H54 (cell line): ENCODE results near the gene ANXA6.

Experiments
- DNase-seq: peaks from one replicate; pipeline ENCODE4 v3.0.0; 2011; ENCODE audit warnings: low spot score, mixed read lengths; ENCODE audit not compliant: insufficient read length
- FAIRE-seq: peaks from 3 replicates; lab custom pipeline; 2011; peaks lifted over from hg19 to GRCh38; lab: Jason Lieb, UNC
- POLR2A ChIP-seq: IDR thresholded peaks from 2 replicates; pipeline ENCODE4 v1.6.1; 2011; ENCODE audit warnings: low read depth, mild to moderate bottlenecking, low read length

Gene ANXA6

DNA sequence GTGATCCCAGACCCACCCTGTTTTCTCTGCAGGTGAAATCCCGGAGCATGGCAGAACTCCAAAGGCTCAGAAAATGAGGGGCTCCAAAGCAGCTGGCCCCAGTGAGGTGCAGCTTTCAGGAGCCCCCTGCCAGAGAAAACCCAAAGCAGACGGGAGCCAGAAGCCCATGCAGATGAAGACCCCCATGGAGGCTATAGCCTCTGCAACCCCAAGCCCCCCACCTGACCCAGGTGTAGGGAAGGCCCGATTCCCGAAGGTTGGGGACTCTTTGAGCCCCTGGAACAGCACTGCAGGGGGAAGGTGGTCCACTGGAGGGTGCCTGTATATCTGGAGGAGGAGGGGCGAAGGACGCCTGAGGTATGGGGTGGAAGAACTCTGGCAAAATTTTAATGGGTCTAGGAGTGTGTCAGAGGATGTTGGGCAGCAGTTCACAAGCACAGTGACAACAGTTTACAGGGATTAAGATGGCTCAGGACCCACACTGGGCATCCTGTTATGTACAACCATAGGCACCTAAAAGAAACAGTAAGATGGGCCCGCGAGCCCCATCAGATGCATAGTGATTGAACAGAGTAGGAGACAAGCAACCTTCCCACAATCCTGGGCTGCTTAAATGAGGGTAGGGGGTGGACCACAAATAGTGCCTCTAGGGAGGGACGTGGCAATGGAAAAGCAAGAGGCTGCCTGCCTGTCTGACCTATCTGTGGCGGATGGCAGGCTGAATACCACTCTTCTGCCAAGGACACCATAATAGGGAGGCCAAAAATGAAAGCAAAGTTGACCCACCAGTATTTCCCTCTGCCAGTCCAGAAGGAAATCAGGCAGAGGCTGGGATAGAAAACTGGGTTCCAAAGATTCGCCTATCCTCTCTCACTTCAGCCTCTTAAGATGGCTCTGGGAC lies 16.4 kb upstream of the ANXA6 start:
- DNase-seq, result no peak
- no peak for FAIRE-seq
- TF ChIP-seq POLR2A, result no peak

DNA sequence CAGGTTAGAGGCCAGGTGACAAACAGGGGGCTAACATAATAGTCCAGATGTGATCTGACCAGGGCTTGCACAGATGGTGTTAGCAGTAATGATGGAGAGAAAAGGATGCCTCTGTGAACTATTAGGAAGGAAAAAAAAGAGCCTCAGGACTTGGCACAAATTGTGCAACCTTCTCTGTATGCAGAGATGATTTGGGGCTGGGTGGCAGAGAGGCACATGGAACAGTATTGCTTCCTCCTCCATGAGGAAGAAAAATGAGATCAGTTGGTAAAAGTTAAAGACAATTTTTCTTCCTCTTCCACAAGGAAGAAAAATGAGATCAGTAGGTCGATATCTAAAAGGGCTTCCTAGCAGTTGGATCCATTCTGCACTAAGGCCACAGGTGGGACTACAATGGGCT lies 13.9 kb upstream of the ANXA6 start:
- FAIRE-seq (no peak), DNase-seq (no peak)
- TF ChIP-seq POLR2A, result no peak

GRCh38 chr5:151168602-151169344 lies 11.2 kb upstream of the ANXA6 start:
- no peak for DNase-seq
- TF ChIP-seq POLR2A, result no peak
- no peak for FAIRE-seq

DNA sequence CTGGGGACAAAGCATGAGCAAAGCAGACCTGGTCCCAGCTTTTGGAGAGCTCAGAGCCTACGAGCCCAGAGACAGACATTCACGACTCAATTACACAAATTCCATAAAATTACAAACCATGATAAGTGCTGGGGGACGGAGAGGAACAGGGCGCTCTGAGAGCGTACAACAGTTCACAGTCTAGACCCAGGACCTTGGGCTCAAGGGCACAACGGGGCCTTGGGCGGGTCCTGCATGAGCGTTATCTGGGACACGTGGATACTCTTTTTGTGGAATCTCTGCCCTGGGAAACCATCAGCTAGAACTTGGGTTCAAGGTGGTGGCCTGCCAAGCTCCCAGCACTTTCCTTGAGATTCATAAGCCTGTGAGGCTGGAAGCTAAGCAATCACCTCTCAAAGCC lies 9.4 kb upstream of the ANXA6 start:
- DNase-seq, result no peak
- TF ChIP-seq POLR2A, result no peak
- no peak for FAIRE-seq

DNA sequence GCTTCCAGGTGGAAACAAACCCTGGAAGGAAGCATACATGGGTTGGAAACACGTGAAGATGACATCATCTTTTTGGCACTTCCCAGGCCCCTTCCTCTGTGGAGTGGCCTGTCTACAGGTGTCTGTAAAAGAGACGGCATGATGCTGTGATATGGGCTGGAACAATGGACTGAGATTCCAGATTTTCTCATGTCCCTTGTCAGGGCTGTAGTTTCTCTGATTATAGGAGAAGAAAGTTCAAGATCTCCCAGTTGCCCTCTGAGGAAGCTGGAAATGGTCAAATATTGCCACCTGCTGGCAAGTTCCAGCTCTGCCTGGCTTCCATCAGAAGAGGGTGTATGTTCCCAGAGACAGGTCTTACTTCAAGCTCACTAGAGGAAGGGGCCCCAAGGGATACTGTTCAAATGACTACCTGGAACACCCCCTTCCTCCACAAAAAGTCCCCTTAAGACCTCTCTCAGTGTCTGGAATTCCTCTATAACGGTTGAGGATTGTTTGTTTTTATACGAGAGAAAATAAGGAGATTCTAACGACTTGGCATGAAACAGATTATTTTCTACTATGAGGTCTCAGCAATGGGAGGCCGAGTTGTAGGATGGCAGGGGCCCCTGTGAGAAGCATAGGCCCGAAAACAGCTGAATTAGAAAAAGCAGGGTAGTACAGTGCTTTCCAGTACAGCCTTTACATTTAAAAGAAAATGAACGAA lies 7.3 kb upstream of the ANXA6 start:
- FAIRE-seq, result peak; percentile 23
- DNase-seq, result peak; percentile 68

DNA sequence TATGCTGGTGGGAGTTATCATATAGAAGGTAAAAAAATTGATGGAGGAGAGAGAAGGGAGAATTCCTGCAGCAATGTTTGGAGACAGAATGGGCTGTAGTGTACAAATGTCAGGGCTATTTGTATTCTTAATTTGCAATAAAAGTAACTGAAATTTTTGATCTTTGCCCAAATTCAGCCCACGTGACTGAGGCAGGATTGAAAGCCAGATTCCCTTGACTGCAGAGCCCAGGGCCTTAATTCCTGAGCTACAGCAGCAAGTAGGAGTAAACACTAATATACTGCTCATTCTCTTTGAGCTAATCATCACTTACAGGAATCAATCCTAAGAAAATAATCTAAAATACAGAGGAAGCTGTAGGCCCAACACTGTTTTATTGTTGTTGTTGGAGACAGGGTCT lies 5.2 kb upstream of the ANXA6 start:
- no peak for TF ChIP-seq POLR2A
- FAIRE-seq (no peak), DNase-seq (no peak)

More for the DNA sequence above, 7.3 kb upstream of the ANXA6 start:
- TF ChIP-seq POLR2A, result no peak

- no peak for TF ChIP-seq POLR2A
- DNase-seq (no peak), FAIRE-seq (no peak)
These were observed 2.2 kb upstream of the ANXA6 start for GRCh38 chr5:151159649-151160373.

DNA sequence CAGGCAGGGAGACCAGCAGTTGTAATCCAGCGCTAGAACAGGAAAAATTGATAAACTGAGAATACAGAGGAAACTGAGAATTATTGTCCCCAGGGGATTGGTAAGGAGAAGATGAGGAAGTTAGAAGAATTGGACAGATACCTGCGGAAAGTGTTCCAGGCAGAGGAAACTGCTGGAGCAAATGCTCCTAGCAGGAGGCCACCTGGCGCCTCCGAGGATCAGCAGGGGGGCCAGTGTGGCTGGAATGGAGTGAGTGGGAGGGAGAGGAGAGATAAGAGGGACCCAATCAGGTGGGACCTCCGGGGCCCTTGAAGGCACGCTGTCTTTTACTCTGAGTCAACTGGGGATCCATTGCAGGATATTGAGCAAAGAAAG lies 695 bp upstream of the ANXA6 start:
- no peak for TF ChIP-seq POLR2A
- DNase-seq (no peak), FAIRE-seq (no peak)

GRCh38 chr5:151156507-151157420 lies 815 bp downstream of the ANXA6 start:
- FAIRE-seq (no peak), DNase-seq (no peak)
- TF ChIP-seq POLR2A, result no peak

DNA sequence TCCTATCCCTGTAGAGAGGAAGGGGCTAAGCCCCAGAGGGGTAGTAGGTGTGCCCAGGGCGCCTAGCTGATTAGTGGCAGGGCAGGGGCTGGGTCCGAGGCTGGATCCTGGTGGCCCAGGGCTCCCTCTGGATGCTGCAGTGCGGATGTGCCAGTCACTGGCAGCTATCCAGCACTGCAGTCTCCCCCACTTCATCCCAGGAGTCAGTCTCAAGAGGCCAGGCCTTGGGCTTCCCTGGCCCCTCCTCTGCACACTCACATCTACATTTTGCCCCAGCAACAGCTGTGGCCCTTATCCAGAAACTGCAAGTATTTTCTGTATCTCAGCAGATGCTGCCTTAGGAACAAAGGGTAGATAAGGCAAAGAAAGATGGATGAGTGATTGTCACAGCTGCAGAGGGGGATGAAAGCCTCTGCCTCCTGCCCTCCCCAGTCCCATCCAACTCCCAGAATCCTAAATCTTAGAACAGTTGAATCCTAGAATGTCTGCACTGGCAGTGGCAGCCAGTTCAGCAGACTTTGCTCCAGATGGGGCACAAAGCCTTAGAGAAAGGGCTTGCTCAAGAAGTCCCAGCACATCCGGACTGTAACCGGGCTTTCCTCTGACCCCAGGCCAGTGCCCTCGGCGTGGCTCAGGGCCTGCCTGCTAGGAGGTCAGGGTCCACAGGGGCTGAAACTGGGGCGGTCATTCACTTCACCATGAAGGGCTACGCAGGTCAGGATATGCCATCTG lies 1.6 kb downstream of the ANXA6 start:
- TF ChIP-seq POLR2A, result no peak
- DNase-seq (peak; percentile 54), FAIRE-seq (no peak)

DNA sequence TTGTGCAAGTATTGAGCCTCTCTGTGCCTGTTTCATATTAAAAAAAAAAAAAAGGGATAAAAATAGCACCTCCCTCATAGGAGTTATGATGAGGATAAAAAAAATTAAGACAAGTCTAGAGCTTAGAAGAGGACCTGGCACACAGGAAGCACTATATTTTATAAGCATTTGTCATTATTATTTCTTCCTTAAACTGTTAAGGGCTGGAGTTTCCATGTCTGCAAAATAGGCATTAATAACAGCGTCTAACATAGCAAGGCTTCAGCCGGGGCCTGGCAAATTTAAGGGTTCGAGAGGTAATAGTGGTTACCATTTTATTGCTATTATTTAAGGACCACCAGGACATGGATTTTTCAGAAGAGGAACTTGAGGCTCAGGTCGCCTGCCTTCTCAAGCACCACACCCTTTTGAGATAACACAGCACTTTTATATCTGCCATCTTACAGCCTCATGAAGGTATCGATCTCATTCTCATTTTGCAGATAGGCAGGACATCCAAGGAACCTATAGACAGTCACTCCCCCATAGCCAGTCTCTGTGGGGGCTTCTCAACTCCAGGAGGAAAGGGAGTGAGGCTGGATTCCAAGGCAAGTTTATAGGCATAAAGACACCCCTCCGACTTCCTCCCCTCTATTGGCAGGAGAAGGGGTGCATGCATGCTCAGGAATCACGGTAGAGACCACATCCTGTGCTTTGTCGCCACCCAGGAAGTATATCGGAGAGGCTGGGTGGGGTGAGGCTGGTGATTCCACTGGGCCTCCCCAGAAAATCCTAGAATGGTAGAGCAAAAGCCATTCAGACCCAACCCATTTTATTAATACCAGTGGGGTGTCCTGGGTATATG lies 2.4 kb downstream of the ANXA6 start:
- FAIRE-seq (no peak), DNase-seq (peak; percentile 26)
- no peak for TF ChIP-seq POLR2A
